GM21737 (cell line): ENCODE measurements around the gene PRKAG1.
A peak's percentile ranks its signal among the peaks of the same experiment; 100 is the strongest.
"Not testable (repeated sequence)": the region's sequence is repeated elsewhere in the genome, so short reads cannot be mapped to it uniquely, and the experiment has no call there.

Source experiments
- ATAC-seq: cut with Tn5 transposase; IDR thresholded peaks from one replicate; pipeline ENCODE4 v1.9.1; 2021; ENCODE audit warnings: mild to moderate bottlenecking, moderate library complexity; ENCODE audit not compliant: unreplicated experiment

The PRKAG1 gene

DNA sequence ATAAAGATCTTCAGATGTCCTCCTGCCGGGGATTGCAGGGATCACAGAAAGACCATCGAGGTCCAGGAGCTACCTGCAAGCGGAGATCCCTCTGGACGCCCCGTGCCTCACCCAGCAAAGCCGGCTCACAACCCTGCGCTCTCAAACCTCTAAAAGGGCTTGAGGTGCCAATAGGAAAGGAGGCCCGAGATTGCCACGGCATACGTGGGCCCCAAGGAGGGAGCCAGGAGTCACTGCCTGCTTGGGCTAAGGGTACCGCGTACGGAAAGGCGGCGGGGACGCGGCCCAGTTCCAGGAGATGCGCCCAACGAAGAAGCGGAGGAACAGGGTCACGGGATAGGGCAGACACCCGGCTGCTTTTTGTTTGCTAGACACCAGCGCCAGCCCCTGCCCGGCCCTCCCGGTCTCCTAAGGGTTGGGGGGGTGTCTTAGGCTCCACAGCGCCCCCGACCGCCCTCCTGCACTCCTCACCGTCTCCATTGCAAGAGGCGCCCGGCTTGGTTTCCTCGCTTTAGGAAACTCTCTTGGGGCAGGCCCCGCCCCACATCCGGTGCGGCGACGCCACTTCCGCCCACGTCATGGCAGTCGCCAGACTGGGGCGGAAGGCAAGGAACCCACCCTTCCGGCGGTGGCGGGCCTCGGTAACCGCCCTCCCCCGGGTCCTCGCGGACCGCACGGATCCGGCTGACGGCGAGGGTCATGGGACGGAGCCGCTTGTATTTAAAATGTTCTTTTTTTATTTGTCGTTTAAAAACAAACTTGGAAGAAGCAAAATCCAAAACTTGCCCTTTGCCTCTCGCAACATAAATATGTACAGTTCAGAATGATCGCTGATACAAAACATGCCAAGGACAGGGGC is at the start of gene PRKAG1:
Gene PRKAG1 (minus strand): TSS at position 516 of the 859 bp plus-strand sequence. CDS start 36 bp downstream, at position 480.
- peak; percentile 81 for ATAC-seq

DNA sequence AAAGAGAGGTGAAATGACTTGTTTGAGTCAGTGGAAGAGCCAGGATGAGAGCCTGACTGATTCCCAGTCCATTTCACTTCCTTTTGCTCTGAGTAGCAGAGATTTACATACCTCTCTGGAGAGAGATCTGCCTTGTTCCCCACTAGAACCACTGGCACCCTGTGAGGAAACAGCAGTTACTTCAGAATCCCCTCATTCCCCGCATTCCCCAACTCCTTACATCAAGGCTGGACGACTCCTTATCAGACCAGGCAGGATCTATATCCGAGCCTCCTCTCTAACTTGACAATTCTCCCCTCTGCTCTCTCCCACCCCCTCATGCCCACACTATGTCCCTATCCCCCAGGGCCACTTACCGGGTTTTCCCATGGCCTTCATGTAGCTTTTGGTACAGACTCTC is 47.5 kb upstream of the PRKAG1 start:
- no peak for ATAC-seq

DNA sequence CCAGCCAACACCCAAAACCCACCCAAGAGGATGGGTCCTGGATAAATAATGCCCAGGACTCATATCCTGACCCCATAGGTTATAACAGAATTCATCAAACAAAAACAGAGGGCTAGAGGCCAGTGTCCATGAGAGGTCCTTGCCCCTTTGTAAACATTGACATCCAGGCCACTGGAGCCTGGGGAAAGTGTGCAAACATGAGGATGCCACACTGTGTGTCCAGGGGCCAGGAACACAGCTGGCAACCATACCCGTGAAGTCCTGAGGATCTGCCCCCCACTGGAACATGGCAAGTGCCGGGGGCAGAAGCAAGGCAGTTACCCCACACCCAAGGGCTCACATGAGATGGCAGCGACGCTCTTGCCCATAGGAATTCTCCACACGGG is 46.2 kb upstream of the PRKAG1 start:
- ATAC-seq = no peak

DNA sequence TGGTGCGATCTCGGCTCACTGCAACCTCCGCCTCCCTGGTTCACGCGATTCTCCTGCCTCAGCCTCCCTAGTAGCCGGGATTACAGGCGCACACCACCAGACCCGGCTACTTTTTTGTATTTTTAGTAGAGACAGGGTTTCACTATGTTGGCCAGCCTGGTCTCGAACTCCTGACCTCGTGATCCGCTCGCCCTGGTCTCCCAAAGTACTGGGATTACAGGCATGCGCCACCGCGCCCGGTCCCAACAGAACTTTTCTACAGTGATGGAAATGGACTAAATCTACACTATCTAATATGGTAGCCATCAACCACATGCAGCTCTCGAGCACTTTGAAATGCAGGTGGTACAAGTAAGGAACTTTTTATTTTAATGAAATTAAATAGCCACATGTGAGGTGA is 43.3 kb upstream of the PRKAG1 start:
- not testable (repeated sequence) for ATAC-seq

DNA sequence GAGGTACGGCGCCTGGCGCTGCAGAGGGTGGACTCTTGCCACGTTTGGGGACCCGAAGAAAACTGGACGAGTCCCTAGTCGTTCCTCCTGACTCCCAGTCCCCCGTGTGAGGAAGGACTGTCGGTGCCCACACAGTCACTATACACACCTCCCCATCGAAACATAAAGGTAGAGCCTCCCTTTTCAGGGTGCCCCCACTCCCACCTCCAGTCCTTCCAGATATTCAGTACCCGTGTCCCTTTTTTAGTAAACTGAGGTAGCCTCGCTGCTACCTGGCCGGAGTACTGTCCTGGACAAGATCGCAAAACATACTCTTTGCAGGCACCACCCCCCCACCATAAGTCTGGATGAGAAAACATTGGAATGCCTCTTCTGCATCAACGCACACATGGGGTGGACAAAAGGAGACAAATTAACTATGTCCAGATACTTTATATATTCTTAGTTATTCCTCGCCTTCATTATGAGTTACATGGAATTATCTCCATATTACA is 42.6 kb upstream of the PRKAG1 start:
- ATAC-seq = no peak

DNA sequence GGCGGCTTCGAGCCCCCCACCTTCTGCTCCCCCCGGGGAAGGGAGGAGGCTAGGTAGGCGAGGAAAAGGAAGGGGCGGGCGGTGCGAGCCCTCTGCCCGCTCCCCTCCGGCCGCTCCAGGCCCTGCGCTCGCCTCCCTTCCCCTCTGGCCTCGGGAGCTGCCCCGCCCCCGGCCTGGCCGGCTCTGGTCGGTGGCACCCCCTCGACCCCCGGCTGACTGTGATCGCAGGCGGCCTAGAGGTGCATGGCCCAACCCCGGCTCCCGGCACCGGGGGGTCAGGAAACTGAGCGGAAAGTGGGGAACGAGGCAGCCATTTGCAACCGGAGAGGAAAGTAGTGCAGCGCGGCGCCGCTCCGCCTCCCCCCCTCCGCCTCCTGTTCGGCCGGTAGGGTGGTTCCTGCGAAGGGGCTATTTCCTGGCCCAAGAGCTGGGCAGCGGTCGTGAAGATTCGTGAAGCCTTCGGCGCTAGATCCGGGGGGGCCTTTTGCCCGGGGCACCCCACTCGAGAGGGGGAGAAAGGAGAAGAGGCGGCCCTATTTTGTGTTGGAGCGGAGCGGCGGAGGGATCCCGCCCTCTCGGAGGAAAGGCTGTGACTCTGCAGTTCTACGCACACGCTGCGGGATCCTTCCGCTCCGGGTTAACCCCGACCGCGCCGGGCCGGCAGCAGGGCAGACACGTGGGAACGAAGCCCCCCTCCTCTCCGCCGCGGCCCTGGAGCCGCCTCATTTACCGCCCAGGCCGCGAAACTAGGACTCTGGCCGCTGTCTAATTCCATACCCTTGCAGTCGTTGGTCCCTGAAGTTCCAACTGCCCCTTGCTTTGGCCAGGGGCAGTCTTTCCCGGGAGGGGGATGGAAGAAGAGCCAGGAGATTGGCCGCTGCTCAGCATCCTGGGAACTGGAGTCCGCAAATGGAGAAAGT is 41.9 kb upstream of the PRKAG1 start, which contains the start of gene KMT2D:
Gene KMT2D (minus strand): TSS at position 558 of the 920 bp plus-strand sequence. CDS start 5,470 bp downstream, outside the sequence.
- ATAC-seq = peak; percentile 45

DNA sequence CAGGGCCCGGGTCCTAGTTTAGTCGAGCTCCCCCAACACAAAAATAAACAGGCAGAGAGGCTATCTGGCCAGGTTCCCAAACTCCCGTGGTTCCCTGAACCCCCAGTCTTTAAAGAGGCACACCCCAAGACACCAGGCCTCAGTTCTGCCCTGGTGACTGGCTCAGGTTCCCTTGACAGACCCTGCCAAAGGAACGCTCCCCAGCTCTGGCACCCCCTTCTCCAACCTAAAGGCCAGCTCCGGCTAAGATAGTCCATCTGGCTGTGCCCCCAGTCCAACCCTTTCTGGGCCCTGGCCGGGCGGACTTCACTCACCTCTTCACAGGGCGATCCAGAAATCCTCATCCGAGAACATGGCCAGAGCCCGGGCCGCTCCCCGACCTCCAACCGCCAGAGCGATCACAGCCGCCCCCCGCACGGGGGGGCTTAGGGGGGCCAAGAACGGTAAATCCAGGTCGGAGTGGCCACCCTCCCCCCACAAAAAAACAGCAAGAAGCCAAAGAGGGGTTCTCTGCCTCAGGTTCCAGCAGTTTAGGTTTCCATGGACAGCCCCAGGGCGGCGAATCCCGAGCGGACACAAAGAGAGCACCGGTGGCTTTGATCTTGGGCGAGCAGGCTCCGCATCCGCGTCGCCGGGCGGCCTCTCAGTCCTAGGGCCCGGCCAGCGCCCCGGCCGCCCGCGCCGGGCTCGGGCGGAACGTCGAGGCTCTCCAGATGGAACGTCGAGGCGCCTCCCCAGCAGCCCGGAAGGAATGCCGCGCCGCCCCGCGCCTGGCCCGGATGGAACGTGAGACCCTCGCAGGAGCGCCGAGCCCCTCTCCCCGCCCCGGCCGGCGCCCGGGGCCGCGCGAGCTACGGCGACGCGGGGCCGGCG is 41.0 kb upstream of the PRKAG1 start:
- ATAC-seq = peak; percentile 18

DNA sequence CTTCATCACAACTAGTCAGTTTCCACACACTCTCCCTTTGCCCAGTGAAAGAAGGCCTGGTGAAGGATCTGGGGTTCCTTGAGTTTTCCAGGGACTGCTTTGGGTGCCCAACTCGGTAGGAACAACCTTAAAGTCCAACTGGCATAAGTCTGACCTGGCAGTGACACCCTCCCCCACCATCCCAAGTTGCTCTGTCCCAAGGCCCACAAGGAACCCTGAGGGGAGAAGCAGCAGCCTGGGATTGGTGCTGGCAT is 40.4 kb upstream of the PRKAG1 start:
- no peak for ATAC-seq

DNA sequence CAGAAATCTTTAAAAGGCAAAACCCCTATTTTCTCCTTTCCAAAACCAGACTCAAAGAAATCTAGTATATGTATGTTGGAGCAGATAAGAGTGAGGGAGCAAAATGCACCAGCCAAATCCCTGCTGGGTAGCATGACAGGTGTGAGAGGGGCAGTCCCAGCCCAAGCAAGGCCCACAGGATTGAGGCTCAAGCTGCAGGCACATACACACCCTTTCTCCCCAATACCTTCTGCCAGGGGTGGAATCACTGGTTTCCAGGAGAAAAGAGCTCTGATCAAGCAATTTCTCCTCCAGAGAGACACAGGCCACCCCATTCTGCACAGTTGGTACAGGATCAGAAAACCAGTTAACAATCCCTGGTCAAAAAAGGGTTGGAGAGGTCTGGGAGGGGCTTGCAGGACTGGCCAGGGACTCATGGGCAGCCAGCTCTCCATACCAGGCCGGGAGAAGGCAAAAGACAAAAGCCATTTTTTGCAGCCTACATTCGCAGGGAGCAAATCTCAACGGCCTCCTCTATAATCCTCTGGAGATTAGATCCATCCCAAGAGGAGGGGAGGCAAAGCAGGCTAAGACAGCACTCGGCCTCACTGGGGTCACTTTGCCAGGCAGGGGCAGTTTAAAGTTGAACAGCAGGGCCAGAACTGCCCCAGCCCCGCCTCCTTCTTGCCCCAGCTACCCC is 39.9 kb upstream of the PRKAG1 start:
- ATAC-seq = no peak

DNA sequence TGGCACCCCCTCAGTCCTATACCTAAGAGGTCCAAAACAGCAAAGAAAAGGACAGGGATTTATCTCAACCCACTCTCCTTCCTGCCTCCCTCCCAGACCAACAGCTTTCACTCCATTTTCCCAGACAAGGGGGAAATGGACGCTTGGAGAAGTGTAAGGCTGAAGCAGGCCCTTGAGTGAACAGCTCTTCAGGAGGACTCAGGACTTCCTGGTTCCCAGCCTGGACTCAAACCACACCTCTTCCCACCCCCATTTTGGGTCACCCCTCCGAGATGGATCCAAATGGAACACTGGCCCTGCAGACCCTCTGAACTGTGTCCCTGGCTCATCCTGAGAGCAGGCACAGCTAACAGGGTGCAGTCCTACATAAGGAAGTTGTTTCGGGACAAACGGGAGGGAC is 39.3 kb upstream of the PRKAG1 start:
- ATAC-seq = no peak

DNA sequence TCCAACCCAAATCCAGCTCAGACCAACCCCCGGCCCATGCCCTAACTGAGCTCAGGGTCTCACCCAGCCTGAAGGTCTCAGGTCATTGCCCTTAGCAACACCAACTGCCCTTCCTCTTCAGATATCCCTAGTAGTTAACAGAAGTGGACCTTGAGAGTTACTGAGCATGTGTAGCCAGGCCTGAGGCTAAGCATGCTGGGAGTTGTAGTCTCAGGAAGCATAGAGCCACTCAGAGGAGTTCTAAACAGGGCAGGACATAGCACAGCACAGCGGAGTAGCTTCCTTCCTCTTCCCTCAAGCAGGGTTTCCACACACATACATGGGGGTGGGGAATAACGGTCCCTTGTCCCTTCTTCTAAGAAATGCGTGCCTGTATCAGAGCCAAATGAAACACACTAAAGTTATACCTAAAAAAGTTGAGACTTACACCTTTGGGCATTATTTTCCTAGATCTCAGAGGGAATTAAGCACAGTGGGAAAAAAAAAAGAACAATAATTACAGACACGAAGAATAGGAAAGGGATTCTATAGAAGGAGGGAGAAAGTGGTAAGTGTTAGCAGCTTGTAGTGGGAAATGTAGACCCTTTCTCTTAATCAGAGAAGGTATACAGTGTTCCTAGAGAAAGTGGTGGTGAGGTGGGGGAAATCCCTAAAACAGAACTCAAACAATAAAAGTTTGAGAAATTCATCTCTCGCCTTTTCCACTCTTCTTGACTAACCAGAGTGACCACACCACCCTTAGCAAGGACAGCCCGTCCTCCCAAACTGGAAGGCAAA is 37.6 kb upstream of the PRKAG1 start:
- ATAC-seq = peak; percentile 41

DNA sequence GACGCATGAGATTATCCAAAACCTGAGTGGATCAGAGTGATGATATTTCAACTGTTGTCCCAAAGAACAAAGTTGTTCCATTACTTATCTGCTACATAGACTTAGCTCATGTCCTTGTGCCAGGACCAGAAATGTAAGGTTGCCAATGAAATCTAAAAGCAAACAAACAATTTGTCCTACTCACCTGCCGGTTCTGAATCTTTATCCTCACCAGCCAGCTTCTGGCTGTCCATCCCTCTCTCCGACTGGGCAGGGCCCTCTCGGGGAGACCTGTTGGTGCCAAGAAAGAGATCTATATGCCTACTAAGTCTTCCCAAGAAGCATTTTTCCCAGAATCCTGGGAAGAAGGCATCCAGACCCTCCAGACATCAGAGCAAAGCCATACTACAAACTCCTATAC is 36.5 kb upstream of the PRKAG1 start:
- ATAC-seq = no peak

DNA sequence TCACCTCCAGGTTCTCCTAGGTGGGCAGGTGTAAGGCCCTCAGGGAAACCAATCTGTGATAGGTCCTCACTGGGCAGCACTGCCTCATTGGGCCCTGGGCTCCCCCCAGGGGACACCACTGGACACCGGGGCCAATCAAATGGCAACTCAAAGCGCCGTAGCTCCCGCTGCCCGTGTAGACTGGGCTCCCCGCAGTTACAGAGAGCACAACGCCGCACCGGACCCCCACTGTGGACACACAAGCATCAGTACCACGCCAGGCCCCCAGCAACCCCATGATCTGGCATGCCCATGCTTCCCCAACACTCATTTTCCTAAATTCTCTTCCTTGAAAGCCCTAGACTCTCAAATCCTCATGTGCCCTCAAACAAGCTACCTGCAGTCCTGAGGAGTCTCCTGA is 35.9 kb upstream of the PRKAG1 start:
- ATAC-seq = no peak

DNA sequence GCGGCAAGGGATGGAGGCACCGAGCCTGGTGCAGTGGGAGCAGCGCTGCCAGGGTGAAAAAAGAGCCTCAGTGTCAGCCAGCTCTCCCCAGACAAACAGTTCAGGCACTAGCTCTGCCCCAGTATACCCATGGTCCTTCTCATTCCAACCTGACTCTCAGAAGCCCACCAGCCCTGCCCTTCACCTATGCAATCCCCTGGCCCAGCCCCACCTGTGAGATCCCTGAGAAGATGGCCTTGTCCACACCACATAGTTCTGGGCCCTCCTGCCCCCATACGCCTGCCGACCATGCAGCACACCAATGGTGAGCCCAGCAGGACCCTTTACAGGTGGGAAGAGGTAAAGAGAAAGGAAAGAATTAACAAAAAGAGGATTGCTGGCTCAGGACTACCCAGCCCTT is 35.5 kb upstream of the PRKAG1 start:
- no peak for ATAC-seq

DNA sequence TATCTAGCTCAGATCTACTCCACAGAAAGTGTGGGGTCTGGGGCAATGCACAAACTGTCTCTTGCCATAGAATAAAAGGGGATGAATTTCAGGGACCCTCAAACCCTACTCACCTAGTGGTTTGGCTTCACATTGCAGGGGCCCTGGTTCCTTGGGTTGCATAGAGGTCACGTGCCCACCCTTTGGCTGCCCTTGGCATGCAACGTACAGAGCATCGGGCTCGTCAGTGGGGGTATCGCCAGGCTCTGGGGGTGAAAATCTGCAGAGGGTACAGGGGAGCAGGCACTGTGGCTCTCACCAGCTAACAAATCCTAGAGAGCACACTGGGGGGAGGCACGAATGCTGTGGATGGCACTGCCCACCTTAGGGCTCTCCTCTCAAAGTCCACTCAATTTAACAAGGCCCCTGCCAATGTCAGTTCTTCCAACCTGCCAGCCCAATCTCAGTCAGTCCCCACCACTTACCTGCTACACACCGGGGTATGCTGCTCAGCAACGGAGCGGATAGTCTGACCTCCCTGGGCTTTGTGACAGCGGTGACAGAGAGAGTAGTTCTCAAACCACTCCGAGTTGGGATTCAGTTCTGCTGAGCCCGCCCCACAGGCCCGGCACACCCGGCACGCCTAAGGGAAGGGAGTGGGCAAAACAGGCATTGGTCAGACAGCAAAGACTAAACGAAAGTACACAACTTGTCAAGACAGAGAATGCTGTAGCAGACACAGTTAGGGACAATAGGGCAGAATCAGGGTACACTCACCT is 34.1 kb upstream of the PRKAG1 start:
- ATAC-seq = no peak

DNA sequence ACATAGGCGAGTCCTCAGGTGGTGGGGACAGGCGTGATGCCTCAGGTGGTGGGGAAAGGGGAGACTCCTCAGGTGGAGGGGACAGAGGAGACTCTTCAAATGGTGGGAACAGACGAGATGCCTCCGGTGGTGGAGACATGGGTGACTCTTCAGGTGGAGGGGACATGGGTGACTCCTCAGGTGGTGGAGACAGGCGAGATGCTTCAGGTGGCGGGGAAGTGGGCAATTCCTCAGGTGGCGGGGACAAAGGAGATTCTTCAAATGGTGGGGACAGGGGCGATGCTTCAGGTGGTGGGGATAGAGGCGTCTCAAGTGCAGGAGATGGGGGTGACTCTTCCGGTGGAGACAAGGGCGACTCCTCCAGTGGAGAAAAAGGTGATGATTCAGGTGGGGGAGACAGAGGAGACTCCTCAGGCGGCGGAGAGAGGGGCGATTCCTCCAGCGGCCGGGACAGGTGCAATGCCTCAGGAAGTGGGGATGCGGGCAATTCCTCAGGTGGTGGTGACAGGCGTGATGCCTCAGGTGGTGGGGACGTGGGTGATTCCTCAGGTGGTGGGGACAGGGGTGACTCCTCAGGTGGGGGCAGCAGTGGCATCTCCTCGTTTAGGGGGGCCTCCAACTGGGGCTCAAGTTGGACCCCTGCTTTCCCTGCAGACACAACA is 33.3 kb upstream of the PRKAG1 start:
- no peak for ATAC-seq

DNA sequence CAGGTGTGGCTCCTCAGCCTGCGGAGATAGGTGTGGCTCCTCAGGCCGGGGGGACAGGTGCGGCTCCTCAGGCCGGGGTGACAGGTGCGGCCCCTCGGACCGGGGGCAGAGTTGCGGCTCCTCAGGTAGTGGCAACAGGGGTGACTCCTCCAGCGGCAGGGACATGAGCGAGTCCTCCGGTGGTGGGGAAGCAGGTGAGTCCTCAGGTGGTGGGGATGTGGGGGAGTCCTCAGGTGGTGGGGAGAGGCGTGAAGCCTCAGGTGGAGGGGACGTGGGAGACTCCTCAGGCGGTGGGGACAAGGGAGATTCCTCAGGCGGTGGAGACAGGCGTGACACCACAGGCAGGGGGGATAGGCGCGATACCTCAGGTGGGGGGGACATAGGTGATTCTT is 32.8 kb upstream of the PRKAG1 start:
- ATAC-seq = no peak
